Activated T-helper 1 cell treated with anti-CD3 and anti-CD28 coated beads, Interleukin-2, amount 50 U/mL, for 16 hours (primary cell): Measurements from ENCODE around the gene CYTH1.
"Not testable (repeated sequence)": the region's sequence is repeated elsewhere in the genome, so short reads cannot be mapped to it uniquely, and the experiment has no call there.

ENCODE experiments used
- DNase-seq, 2 donors: peaks; one replicate each; pipeline ENCODE4 v3.0.0-alpha.2; 2020; ENCODE audit warnings: low read depth in 1 of 2, low spot score in 1 of 2

Gene CYTH1

GRCh38 chr17:78789149-78789662 lies 7.1 kb upstream of the CYTH1 start:
- DNase-seq: no peak

DNA sequence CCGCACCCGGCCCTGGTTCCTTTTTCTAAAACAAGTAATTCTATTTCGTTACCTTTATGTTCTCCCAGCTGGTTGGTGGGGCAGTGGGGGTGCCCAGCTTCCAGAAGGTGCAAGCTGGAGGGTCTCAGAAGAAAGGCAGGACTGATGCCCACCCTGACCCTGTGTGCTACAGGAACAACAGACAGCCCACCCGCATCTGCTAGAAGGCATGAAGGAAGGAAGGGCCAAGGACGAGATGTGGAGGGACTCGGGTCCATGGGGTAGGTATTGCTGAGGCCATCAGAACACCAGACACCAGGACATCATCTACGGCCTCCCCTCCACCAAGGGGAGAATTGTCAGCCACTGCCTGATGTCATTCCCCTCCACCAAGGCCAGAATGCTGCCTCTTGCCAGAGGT lies 6.4 kb upstream of the CYTH1 start:
- no peak for DNase-seq

GRCh38 chr17:78787444-78787843 lies 5.4 kb upstream of the CYTH1 start:
- DNase-seq: no peak

- no peak for DNase-seq
Observed at GRCh38 chr17:78785663-78786057, 3.6 kb upstream of the CYTH1 start.

DNA sequence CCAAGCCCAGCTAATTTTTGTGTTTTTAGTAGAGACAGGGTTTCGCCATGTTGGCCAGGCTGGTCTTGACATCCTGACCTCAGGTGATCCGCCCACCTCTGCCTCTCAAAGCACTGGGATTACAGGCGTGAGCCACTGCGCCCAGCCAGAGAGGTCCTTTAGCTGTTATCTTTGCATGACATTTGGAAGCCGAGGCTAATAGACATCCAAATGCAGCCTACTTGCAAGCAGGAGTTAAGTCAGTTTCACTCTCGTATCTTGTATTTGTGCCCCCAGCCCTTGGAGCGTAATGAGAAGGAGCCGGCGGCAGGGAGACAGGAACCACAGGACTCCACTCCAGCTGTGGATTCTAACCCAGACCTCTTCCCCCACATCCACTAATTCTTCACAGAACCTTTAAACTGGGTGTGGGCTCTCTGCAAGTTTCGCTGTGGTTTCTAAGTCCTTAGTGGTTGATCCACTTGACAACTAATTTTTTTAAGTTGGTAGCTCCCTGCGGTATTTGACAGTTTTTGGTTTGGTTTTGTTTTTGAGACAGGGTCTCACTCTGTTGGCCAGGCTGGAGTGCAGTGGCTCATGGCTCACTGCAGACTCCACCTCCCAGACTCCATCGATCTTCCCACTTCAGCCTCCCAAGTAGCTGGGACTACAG lies 3.1 kb upstream of the CYTH1 start:
- no peak for DNase-seq

- DNase-seq: no peak
Observed at GRCh38 chr17:78784352-78784751, 2.3 kb upstream of the CYTH1 start.

DNA sequence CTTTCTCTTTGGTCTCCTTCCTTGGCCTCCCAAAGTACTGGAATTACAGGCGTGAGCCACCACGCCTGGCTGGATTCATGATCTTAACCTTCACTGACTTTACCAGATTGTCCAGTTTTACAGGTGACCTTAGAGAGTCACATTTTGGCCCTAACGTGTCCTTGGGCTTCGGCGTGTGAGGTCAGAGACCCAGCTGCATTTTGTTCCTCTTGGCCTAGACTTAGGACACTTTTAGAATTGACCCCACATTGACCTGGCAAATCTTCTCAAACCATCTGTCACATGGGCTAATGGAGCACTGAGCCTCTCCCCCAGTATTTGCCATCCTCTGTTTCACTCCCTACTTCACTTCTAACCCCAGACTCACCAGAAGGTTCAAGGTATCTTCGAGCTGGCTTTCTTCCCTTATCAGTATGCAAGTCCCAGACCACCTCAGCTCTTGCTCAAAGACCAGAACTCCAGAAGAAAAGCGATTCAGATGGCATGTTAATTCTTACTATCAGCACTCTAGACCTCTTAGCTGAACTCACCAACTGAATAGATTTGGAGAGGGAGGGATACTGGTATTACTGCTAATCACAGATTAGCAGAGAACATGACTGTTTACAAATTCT lies 1.7 kb upstream of the CYTH1 start:
- DNase-seq: no peak

DNA sequence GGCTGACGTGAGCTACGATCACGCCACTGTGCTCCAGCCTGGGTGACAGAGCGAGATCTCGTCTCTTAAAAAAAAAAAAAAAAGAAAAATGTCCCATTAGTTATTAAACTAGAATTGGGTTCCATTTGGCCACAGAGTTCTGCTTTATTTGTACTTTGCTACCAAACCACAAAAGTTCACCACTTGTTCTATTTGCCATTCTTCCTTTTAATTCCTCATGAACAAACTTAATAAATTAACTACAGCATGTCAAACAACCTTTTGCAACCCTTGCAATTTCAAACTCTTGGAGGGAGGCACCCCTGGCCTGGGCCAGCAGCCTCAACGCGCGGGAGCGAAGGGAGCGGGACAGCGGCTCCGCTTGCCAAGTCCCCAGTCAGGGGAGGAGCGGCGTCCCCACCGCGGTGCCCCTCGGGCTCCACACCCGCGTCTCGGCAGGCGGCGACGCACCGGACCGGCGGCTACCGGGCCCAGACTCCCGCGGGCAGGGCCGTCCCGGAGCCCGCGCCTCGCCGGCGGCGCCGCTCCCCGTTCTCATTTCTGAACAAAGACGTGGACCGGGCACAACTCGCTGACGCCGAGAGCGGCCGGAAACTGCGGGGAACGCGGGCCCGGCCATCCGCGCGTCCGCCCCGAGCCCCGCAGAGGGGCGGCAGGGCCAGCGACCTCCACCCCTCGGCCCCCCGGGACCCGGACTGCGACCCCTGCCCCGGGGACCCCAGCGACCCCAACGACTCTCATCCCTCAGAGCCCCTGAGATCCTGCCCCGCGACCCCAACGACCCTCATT lies 775 bp downstream of the CYTH1 start:
- DNase-seq: no peak

DNA sequence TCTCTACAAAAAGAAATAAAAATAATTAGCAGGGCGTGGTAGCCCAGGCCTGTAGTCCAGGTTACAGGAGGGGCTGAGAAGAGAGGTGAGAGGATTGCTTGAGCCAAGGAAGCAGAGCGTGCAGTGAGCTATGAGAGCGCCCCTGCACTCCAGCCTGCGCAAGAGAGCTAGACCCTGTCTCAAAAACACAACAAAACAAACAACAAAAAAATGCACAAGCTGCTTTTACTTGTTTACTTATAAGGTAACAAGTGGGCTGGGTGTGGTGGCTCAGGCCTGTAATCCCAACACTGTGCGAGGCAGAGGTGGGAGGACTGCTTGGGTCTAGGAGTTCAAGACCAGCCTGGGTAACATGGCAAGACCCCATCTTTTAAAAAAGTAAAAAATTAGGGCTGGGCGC lies 1.7 kb downstream of the CYTH1 start:
- DNase-seq: no peak

GRCh38 chr17:78779850-78780249 lies 2.2 kb downstream of the CYTH1 start:
- DNase-seq: no peak

- not testable (repeated sequence) for DNase-seq
Observed at GRCh38 chr17:78779286-78779651, 2.8 kb downstream of the CYTH1 start.

DNA sequence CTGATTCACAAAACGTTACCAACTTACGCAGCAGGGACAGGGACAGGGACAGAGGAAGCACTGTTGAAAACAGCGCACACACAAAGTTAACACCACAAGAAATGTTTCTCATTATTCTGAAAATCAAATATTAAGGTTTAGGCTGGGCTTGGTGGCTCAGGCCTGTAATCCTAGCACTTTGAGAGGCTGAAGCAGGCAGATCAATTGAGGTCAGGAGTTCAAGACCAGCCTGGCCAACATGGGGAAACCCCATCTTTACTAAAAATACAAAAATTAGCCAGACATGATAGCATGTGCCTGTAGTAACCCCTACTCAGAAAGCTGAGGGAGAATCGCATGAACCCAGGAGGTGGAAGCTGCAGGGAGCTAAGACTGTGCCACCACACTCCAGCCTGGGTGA lies 4.2 kb downstream of the CYTH1 start:
- no peak for DNase-seq

DNA sequence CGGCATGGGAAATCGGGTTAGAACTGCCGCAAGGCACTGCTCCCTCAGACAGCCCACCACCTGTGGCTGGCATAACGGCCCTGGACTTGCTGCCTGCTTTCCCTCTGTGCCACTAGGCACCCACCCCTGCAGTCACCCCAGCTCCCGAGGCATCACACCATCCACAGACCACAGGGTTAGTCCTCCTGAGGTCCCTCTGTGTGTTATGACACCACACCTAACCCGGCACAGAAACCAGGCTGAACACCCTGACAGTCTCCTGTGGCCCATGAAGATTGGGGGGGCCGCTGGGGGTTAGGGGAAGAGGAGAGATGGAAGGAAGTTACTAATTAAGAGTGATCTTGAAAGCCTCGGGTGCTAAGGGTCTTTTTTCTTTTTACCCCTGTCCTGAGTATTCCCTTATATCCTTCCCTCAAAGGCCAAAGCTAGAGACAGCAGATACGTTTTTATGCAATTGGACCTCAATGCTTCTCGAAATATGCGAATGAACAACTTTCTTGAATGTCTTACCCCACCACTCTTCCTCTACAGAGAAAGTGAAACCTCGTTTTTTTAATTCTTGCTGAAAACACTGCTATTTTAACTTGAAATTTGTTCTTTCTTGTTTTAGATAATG lies 7.0 kb downstream of the CYTH1 start:
- peak in 1 of 2 donors; percentile 44 for DNase-seq

GRCh38 chr17:78774453-78774852 lies 7.6 kb downstream of the CYTH1 start:
- no peak for DNase-seq

GRCh38 chr17:78771758-78772382 lies 10.2 kb downstream of the CYTH1 start:
- no peak for DNase-seq

DNA sequence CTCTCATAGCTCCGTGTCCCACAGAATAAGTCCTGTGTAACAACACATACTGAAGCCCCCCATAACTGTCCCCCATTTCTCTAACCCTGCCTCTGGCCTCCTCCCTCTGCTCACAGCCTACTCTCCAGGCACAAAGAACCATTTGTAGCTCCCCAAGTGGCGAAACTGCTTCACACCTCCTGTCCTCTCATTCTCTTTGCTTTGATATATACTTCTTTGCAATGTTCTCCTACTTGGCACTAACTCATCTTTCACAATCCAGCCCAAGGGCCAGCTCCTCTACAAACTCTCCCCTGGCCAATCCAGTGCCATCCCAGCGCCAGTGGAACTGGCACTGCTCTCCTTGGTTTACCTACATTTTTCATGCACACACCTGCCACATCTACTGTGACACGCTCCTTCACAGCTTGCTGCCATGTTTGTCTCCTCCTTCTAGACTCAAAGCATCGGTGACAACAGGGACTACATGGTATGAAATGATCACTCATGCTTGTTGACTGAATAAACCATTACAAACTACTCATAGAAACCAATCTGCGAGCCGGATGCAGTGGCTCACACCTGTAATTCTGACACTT lies 12.8 kb downstream of the CYTH1 start:
- DNase-seq: no peak

- no peak for DNase-seq
Observed at GRCh38 chr17:78767806-78768205, 14.3 kb downstream of the CYTH1 start.

DNA sequence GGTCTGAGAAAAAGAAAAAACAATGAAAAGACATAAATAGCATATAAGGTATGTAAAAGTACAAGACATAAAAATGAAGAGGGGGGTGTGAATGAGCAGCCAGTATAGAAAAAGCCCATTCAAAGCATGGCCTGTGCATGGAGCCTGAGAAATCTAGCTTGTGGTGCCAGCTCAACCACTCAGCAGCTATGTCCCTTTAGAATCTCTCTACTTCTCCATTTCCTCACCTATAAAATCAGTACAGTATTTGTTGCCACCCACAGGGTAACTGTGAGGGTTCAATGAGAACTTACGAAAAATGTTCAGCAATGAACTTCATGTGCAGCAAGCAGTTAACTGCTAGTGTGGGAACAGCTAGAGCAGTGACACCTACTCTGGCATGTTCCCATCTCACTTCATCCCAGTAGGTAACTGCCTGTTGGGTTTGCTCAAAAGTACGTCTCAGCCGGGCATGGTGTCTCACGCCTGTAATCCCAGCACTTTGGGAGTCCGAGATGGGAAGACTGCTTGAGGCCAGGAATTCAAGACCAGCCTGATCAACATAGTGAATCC lies 15.3 kb downstream of the CYTH1 start:
- DNase-seq: no peak

GRCh38 chr17:78766225-78766624 lies 15.8 kb downstream of the CYTH1 start:
- DNase-seq: no peak

DNA sequence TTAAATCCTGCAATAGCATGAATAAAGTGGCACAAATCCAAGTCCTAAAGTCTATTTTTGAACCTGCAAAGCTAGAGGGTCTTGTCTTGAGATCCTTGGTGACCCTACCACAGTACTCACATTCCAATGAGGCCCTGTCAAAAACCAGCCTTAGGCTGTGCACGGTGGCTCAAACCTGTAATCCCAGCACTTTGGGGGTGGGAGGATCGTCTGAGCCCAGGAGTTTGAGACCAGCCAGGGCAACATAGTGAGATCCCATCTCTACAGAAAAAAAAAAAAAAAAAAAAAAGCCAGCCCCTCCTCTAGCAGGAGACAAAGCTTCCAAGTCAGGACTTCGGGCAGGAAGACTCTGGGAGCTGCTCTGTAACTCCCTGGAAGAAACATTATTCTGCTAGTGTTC lies 16.3 kb downstream of the CYTH1 start:
- DNase-seq: no peak

- DNase-seq: no peak
Observed at GRCh38 chr17:78764871-78765270, 17.2 kb downstream of the CYTH1 start.
